ENCODE data around the gene ADRA2C.

DNA sequence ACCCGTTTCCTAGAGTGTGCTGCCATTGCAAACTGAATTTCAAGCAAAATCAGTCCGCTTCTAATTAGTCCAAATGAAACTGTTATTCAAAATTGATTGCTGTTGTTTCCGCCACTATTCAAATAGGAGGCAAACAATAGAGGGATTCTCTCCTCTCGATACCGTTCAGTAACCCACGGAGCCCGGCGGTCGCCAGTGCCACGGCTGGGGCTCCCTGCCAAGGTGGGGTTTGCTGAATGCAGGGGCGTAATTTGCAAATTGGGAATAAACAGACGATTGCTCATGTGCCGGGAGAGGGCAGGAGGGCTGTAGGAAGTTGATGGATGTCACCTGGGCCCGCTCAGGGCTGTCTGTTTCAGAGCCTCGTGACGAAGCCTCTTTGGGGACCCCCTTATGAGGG, 8.8 kb downstream of the ADRA2C start:
- TF ChIP-seq, protein P1, sequence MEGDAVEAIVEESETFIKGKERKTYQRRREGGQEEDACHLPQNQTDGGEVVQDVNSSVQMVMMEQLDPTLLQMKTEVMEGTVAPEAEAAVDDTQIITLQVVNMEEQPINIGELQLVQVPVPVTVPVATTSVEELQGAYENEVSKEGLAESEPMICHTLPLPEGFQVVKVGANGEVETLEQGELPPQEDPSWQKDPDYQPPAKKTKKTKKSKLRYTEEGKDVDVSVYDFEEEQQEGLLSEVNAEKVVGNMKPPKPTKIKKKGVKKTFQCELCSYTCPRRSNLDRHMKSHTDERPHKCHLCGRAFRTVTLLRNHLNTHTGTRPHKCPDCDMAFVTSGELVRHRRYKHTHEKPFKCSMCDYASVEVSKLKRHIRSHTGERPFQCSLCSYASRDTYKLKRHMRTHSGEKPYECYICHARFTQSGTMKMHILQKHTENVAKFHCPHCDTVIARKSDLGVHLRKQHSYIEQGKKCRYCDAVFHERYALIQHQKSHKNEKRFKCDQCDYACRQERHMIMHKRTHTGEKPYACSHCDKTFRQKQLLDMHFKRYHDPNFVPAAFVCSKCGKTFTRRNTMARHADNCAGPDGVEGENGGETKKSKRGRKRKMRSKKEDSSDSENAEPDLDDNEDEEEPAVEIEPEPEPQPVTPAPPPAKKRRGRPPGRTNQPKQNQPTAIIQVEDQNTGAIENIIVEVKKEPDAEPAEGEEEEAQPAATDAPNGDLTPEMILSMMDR (IDR thresholded peaks at IDR 0.05), result no peak
- TF ChIP-seq POLR2AphosphoS5 (IDR thresholded peaks at IDR 0.05) (no peak), EP300 (IDR thresholded peaks at IDR 0.05; ENCODE audit: low read depth) (no peak)
